Neural progenitor cell (in vitro differentiated cells): ENCODE measurements around the gene MTRR.

ENCODE experiments used
- EZH2 ChIP-seq: fragments of 200-600 bp; sonication (generic); IDR thresholded peaks from 2 replicates; pipeline ENCODE4 v1.6.1; 2017; ENCODE audit warnings: antibody characterized with exemption, mild to moderate bottlenecking, moderate library complexity
- EZH2phosphoT487 ChIP-seq: fragments of 200-600 bp; sonication (generic); IDR thresholded peaks from 2 replicates; pipeline ENCODE4 v1.6.1; 2017; ENCODE audit warnings: antibody characterized with exemption
- TF ChIP-seq, protein P1 (sequence below): fragments of 200-600 bp; sonication (generic); IDR thresholded peaks from 2 replicates; pipeline ENCODE4 v1.5.1; 2017; ENCODE audit warnings: antibody characterized with exemption, mild to moderate bottlenecking

DNA sequence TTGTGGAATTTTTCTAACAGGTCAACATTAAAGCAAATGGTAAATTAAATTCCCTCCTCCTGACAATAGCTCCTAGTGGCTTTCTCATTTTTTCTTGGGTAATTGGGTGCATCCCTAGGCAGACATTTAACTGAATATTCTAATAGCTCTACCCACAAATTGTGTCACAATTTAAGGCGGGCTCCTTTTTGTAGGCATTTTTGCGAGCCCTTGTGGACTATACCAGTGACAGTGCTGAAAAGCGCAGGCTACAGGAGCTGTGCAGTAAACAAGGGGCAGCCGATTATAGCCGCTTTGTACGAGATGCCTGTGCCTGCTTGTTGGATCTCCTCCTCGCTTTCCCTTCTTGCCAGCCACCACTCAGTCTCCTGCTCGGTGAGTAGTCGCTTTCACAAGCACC is 20.0 kb downstream of the MTRR start:
- TF ChIP-seq, protein P1, sequence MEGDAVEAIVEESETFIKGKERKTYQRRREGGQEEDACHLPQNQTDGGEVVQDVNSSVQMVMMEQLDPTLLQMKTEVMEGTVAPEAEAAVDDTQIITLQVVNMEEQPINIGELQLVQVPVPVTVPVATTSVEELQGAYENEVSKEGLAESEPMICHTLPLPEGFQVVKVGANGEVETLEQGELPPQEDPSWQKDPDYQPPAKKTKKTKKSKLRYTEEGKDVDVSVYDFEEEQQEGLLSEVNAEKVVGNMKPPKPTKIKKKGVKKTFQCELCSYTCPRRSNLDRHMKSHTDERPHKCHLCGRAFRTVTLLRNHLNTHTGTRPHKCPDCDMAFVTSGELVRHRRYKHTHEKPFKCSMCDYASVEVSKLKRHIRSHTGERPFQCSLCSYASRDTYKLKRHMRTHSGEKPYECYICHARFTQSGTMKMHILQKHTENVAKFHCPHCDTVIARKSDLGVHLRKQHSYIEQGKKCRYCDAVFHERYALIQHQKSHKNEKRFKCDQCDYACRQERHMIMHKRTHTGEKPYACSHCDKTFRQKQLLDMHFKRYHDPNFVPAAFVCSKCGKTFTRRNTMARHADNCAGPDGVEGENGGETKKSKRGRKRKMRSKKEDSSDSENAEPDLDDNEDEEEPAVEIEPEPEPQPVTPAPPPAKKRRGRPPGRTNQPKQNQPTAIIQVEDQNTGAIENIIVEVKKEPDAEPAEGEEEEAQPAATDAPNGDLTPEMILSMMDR: no peak
- no peak for TF ChIP-seq EZH2phosphoT487
- TF ChIP-seq EZH2: no peak
